ENCODE measurements around the gene BCAS2.
A peak's percentile ranks its signal among the peaks of the same experiment; 100 is the strongest.

The BCAS2 gene

GRCh38 chr1:114581335-114582287, at the start of gene BCAS2:
Gene BCAS2 (minus strand): TSS chr1:114581615. CDS start chr1:114581591, 24 bp downstream.
- peak; percentile 28; the same call in 1 of the 2 replicates for TF ChIP-seq ZFX (IDR thresholded peaks at IDR 0.05)
- TF ChIP-seq CTCF (conservative IDR thresholded peaks at IDR 0.05), result no peak
- peak within 1 kb of the TSS; percentile 64 for H3K27ac ChIP-seq

- H3K27ac ChIP-seq, result no peak overlapping the region
- TF ChIP-seq CTCF (conservative IDR thresholded peaks at IDR 0.05) (no peak), ZFX (IDR thresholded peaks at IDR 0.05) (no peak)
Measured at GRCh38 chr1:114627107-114627506, 45.7 kb upstream of the BCAS2 start.

- no peak overlapping the region for H3K27ac ChIP-seq
- TF ChIP-seq ZFX (IDR thresholded peaks at IDR 0.05) (no peak), CTCF (conservative IDR thresholded peaks at IDR 0.05) (no peak)
Measured at GRCh38 chr1:114623364-114623763, 41.9 kb upstream of the BCAS2 start.

- TF ChIP-seq ZFX (IDR thresholded peaks at IDR 0.05) (no peak), CTCF (conservative IDR thresholded peaks at IDR 0.05) (peak; percentile 19)
- no peak overlapping the region for H3K27ac ChIP-seq
Measured at GRCh38 chr1:114620419-114620818, 39.0 kb upstream of the BCAS2 start.

GRCh38 chr1:114618606-114619005, 37.2 kb upstream of the BCAS2 start:
- TF ChIP-seq CTCF (conservative IDR thresholded peaks at IDR 0.05), result no peak
- no peak for TF ChIP-seq ZFX (IDR thresholded peaks at IDR 0.05)
- H3K27ac ChIP-seq, result no peak overlapping the region

GRCh38 chr1:114610546-114611245, 29.3 kb upstream of the BCAS2 start:
- H3K27ac ChIP-seq, result no peak overlapping the region
- no peak for TF ChIP-seq CTCF (conservative IDR thresholded peaks at IDR 0.05)
- TF ChIP-seq ZFX (IDR thresholded peaks at IDR 0.05), result no peak

GRCh38 chr1:114609826-114610225, 28.4 kb upstream of the BCAS2 start:
- H3K27ac ChIP-seq, result no peak overlapping the region
- TF ChIP-seq ZFX (IDR thresholded peaks at IDR 0.05), result no peak
- no peak for TF ChIP-seq CTCF (conservative IDR thresholded peaks at IDR 0.05)

Data from C4-2B (cell line).